ENCODE data around the gene EDIL3. TPM values are rescaled to one million over a fixed set of nuclear protein-coding genes. Genes with fewer than 3 reads are reported as not detected.

Gene EDIL3
- total and polyA plus RNA-seq, 10 of the 15 experiments (the other 5 are each of a cell fraction or from before 2014, with no cell fraction given), result 0.01 to 0.62 (median 0.20) TPM

- H3K27ac ChIP-seq (ENCODE audit: control insufficient read depth, insufficient read depth), result no peak overlapping the region
- H2AFZ ChIP-seq (ENCODE audit: control insufficient read depth, low read depth, low read length), result no peak overlapping the region
- no peak for ATAC-seq
- H3K4me2 ChIP-seq (ENCODE audit: control insufficient read depth, insufficient read depth), result no peak overlapping the region
- RAD21 ChIA-PET (ENCODE audit: unreplicated experiment), result no interaction called here
- no peaks in the 10 kb centered on the region for H3K36me3 ChIP-seq (ENCODE audit: control insufficient read depth in 2 of 2, insufficient read depth in 2 of 2, low read length in 1 of 2)
- BruUV-seq (replicated peaks), result no TSS peak
- no peak overlapping the region for H3K9ac ChIP-seq (ENCODE audit: control insufficient read depth, insufficient read depth, low read length)
- no peak for DNase-seq (ENCODE audit: low read depth, low spot score)
- 39% methylated on average over 8 of the region's 8 CpGs for WGBS (ENCODE audit: insufficient coverage, insufficient replicate concordance, low lambda C conversion rate, missing lambda C conversion rate)
- no peaks in the 10 kb centered on the region for H3K27me3 ChIP-seq (replicated peaks in 1 of 2; ENCODE audit: control insufficient read depth in 2 of 2, insufficient read depth in 2 of 2, low read length in 1 of 2)
- in situ Hi-C loops (cut with MboI) (no loop called here), intact Hi-C loops (cut with micrococcal nuclease; ENCODE audit: unreplicated experiment) (loop anchor here (5.0 kb wide), 1 partner anchor 172 kb away; no protein-coding TSS in a partner anchor)
- FAIRE-seq, result no peak
- no peaks in the 10 kb centered on the region for H4K20me1 ChIP-seq (ENCODE audit: control insufficient read depth, insufficient read depth)
- H3K79me2 ChIP-seq (ENCODE audit: control insufficient read depth, insufficient read depth, low read length), result no peaks in the 10 kb centered on the region
- POLR2A ChIA-PET, result no interaction called here
- CTCF ChIA-PET, result no interaction called here
- no peak overlapping the region for H3K4me3 ChIP-seq
- no peak for TF ChIP-seq ZSCAN29 (IDR thresholded peaks at IDR 0.05)
- TF ChIP-seq JUNB (IDR thresholded peaks at IDR 0.05), result no peak
- no peak for TF ChIP-seq STAT3 (IDR thresholded peaks at IDR 0.05; ENCODE audit: low read depth, low read length)
- TF ChIP-seq MYB (IDR thresholded peaks at IDR 0.05; ENCODE audit: borderline replicate concordance, low read depth, low read length), result no peak
- TF ChIP-seq RUNX3 (IDR thresholded peaks at IDR 0.05; ENCODE audit: low read length), result no peak
- TF ChIP-seq BCL3 (IDR thresholded peaks at IDR 0.05; ENCODE audit: borderline replicate concordance, insufficient read depth, low read depth, low read length, poor library complexity, severe bottlenecking), result no peak
- no peak for TF ChIP-seq POLR2AphosphoS5 (IDR thresholded peaks at IDR 0.05; ENCODE audit: low read length)
- TF ChIP-seq CBX5 (IDR thresholded peaks at IDR 0.05; ENCODE audit: low read depth), result no peak
- TF ChIP-seq EED (IDR thresholded peaks at IDR 0.05; ENCODE audit: low read depth), result no peak
- SMC1A ChIA-PET (ENCODE audit: uncharacterized antibody, unreplicated experiment), result no interaction called here
- no peaks in the 10 kb centered on the region for H3K4me1 ChIP-seq (ENCODE audit: control insufficient read depth, insufficient read depth, low read length)
- H3K9me3 ChIP-seq (replicated peaks; ENCODE audit: control insufficient read depth, insufficient read depth, low read length), result no peaks in the 10 kb centered on the region
Measured at GRCh38 chr5:84085387-84086041, 299.2 kb downstream of the EDIL3 start.
